Hepatocyte (in vitro differentiated cells): ENCODE results near the gene SMIM35. TPM values are rescaled to one million over a fixed set of nuclear protein-coding genes. Genes with fewer than 3 reads are reported as not detected.
A peak's percentile ranks its signal among the peaks of the same experiment; 100 is the strongest.

Experiments
- DNase-seq: peaks from one replicate; pipeline ENCODE4 v3.0.0-alpha.2; 2016; ENCODE audit warnings: low spot score
- H2AFZ ChIP-seq: fragments of 200-600 bp; sonication (generic); 2 replicates; pipeline ENCODE4 v1.6.0; 2016; ENCODE audit warnings: antibody characterized with exemption, mild to moderate bottlenecking
- H3K27ac ChIP-seq: fragments of 200-600 bp; sonication (generic); 2 replicates; pipeline ENCODE4 v1.5.1; 2016; ENCODE audit warnings: mild to moderate bottlenecking
- H3K27me3 ChIP-seq: fragments of 200-600 bp; sonication (generic); 2 replicates; pipeline ENCODE4 v1.6.1; 2016
- H3K36me3 ChIP-seq: fragments of 200-600 bp; sonication (generic); replicated peaks from 2 replicates; pipeline ENCODE4 v1.5.1; 2016; ENCODE audit warnings: low read depth; ENCODE audit not compliant: insufficient read depth
- H3K4me1 ChIP-seq: fragments of 200-600 bp; sonication (generic); 2 replicates; pipeline ENCODE4 v1.5.1; 2016; ENCODE audit warnings: mild to moderate bottlenecking, moderate library complexity; ENCODE audit not compliant: insufficient read depth
- H3K4me2 ChIP-seq: fragments of 200-600 bp; sonication (generic); 2 replicates; pipeline ENCODE4 v1.6.0; 2016
- H3K4me3 ChIP-seq: fragments of 200-600 bp; sonication (generic); 2 replicates; pipeline ENCODE4 v1.5.1; 2016; ENCODE audit warnings: mild to moderate bottlenecking
- H3K79me2 ChIP-seq: fragments of 200-600 bp; sonication (generic); 2 replicates; pipeline ENCODE4 v1.6.0; 2017; ENCODE audit warnings: mild to moderate bottlenecking
- H3K9me2 ChIP-seq: fragments of 200-600 bp; sonication (generic); replicated peaks from 2 replicates; pipeline ENCODE4 v1.6.0; 2017; ENCODE audit warnings: mild to moderate bottlenecking; ENCODE audit not compliant: insufficient read depth
- H3K9me3 ChIP-seq: fragments of 200-600 bp; sonication (generic); 2 replicates; pipeline ENCODE4 v1.5.1; 2016; ENCODE audit warnings: low read depth, mild to moderate bottlenecking
- H4K20me1 ChIP-seq: fragments of 200-600 bp; sonication (generic); 2 replicates; pipeline ENCODE4 v1.6.0; 2016; ENCODE audit warnings: mild to moderate bottlenecking; ENCODE audit not compliant: insufficient read depth, poor library complexity, severe bottlenecking
- EZH2 ChIP-seq: fragments of 200-600 bp; sonication (generic); IDR thresholded peaks from 2 replicates; pipeline ENCODE4 v1.6.1; 2016; ENCODE audit warnings: antibody characterized with exemption, mild to moderate bottlenecking, borderline replicate concordance
- EZH2phosphoT487 ChIP-seq: fragments of 200-600 bp; sonication (generic); IDR thresholded peaks from one replicate; pipeline ENCODE4 v1.6.1; 2018; ENCODE audit warnings: antibody characterized with exemption, mild to moderate bottlenecking, low read depth, moderate library complexity; ENCODE audit not compliant: unreplicated experiment, severe bottlenecking
- WGBS: methylation state at CpG from one replicate; pipeline ENCODE4 v1.1.6; 2016; ENCODE audit warnings: low lambda C conversion rate; ENCODE audit errors: missing lambda C conversion rate; 5-methylcytosine and 5-hydroxymethylcytosine counted together
- polyA plus RNA-seq: library from polyadenylated mRNA; unstranded; fragments of >200 nt; fragmentation: Nextera tagmentation; extraction: Ambion mirVana; gene quantifications from 2 replicates; pipeline ENCODE4 v1.2.1, GENCODE V29; 2016
- total RNA-seq: library from RNA; depleted of rRNA; stranded (reverse); fragments of >200 nt; gene quantifications from 2 replicates; pipeline ENCODE4 v1.2.3, GENCODE V29; 2014
- TF ChIP-seq, protein P1 (sequence below): fragments of 200-600 bp; sonication (generic); IDR thresholded peaks from 2 replicates; pipeline ENCODE4 v1.5.1; 2016; ENCODE audit warnings: antibody characterized with exemption, mild to moderate bottlenecking; ENCODE audit not compliant: poor library complexity

The SMIM35 gene
- total and polyA plus RNA-seq, 2 experiments from 2014 or later, result 0.03 TPM; not detected in 1

DNA sequence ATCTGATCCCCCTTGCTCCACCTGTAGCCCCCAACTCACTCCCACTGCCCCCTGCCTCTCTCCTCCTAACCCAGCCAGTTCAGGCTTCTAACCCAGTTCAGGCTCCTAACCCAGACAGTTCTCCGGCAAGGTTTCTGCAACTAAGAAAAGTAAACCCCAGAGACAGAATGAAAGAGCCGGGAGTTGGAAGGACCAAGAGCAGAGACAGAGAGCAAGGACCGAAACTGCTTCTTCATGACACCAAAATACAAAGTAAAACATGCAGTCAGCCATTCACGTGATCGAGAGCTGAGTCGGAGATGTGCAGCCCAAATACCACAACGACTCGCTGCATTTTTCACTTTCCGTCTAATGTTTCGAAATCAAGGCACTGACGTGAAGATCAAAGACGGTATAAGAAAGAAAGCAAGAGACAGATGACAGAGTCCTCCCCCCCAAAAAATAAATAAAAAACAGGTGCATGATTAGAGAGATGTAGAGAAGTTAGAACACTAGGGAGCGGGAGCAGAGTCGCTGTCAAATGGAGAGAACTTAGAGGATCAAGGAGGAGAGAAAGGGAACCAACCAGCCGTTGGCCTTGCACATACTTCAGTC lies 99.7 kb downstream of the SMIM35 start:
- TF ChIP-seq EZH2phosphoT487 (no peak), EZH2 (no peak)
- TF ChIP-seq, protein P1, sequence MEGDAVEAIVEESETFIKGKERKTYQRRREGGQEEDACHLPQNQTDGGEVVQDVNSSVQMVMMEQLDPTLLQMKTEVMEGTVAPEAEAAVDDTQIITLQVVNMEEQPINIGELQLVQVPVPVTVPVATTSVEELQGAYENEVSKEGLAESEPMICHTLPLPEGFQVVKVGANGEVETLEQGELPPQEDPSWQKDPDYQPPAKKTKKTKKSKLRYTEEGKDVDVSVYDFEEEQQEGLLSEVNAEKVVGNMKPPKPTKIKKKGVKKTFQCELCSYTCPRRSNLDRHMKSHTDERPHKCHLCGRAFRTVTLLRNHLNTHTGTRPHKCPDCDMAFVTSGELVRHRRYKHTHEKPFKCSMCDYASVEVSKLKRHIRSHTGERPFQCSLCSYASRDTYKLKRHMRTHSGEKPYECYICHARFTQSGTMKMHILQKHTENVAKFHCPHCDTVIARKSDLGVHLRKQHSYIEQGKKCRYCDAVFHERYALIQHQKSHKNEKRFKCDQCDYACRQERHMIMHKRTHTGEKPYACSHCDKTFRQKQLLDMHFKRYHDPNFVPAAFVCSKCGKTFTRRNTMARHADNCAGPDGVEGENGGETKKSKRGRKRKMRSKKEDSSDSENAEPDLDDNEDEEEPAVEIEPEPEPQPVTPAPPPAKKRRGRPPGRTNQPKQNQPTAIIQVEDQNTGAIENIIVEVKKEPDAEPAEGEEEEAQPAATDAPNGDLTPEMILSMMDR, result no peak
- H4K20me1 ChIP-seq, result no peaks in the 10 kb centered on the region
- no peak overlapping the region for H2AFZ ChIP-seq
- no peaks in the 10 kb centered on the region for H3K36me3 ChIP-seq
- H3K27me3 ChIP-seq, result peaks cover 35% of the 10 kb centered on the region
- H3K9me3 ChIP-seq, result no peaks in the 10 kb centered on the region
- H3K79me2 ChIP-seq, result no peaks in the 10 kb centered on the region
- H3K9me2 ChIP-seq, result no peaks in the 10 kb centered on the region
- WGBS, result 81% methylated on average over 15 of the region's 15 CpGs
- peak overlapping the region; percentile 93 for H3K4me2 ChIP-seq
- no peak overlapping the region for H3K4me3 ChIP-seq
- H3K27ac ChIP-seq, result no peak overlapping the region
- DNase-seq, result no peak
- no peaks in the 10 kb centered on the region for H3K4me1 ChIP-seq

DNA sequence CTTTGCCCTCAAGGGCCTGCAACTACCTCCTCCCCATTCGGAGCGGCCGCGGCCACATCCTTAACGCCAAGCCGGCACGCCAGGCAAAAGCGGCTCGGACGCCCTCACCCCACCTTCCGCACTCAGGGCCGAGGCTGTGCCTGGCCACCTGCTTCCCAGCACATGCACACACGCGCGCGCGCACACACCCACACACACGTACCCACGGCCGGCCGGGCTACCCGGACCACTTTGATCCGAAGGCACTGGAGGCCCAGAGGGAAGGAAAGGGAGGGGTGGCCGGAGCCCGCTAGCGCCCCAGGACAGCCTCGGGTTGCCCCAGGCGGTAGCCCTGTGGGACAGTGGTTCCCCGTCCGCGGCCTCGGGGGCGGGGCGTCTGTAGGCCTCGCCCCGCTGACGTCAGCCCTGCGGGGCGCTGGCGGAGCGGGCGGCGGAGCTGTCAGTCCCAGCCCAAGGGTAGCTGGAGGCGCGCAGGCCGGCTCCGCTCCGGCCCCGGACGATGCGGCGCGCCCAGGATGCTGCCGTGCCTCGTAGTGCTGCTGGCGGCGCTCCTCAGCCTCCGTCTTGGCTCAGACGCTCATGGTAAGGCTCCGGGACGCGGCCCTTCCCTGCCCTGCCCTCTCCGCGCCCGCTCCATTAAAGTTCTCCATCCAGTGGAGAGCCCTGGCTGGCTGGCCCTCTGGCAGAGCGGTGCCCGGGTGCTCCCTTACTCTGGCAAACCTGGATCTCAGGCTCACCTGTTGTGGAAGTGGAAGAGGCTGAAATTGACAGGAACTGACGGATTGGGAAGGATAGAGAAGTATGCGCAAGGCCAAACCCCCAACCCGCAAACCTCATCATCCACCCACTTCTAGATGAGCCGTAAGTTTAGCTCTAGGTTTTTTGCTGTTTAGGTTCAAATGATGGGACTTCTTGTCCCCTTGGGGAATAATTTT lies 100.5 kb downstream of the SMIM35 start, which contains the start of gene IL10RA:
TSS of gene IL10RA (plus strand) at position 442 of the 935 bp plus-strand sequence. CDS start at position 516, 74 bp downstream.
- no peak within 1 kb of the TSS for H3K27ac ChIP-seq
- 5% methylated on average over 56 of the region's 71 CpGs for WGBS
- peak within 1 kb of the TSS; percentile 37 for H3K4me3 ChIP-seq

DNA sequence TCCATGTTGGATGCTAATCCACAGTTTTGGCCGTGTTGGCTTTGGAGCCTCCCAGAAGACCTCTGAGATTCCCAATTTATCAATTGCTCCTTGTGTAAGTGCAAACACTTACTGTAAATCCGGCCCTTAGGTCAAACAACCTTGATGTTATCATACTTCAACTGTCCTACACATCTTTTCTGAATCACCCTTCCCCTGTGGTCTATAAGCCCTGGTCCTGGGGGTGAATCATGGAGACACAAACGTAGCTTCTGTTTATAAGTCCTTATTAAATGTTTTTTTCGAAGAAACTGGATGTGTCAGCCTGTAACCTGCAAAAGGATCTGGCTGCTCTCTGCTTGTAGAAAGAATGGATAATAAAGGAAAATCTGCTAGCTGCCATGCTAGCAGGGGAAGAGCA lies 102.3 kb downstream of the SMIM35 start:
- no peaks in the 10 kb centered on the region for H3K36me3 ChIP-seq
- H3K4me1 ChIP-seq, result no peaks in the 10 kb centered on the region
- H3K9me3 ChIP-seq, result no peaks in the 10 kb centered on the region
- H4K20me1 ChIP-seq, result no peaks in the 10 kb centered on the region
- no peaks in the 10 kb centered on the region for H3K79me2 ChIP-seq
- H3K4me3 ChIP-seq, result no peak overlapping the region
- TF ChIP-seq, protein P1, result no peak
- TF ChIP-seq EZH2phosphoT487, result no peak
- TF ChIP-seq EZH2, result no peak
- no peaks in the 10 kb centered on the region for H3K9me2 ChIP-seq
- H3K4me2 ChIP-seq, result no peak overlapping the region
- no peak overlapping the region for H2AFZ ChIP-seq
- 63% methylated on average over 4 of the region's 4 CpGs for WGBS
- no peak overlapping the region for H3K27ac ChIP-seq
- no peak for DNase-seq
- H3K27me3 ChIP-seq, result peaks cover 35% of the 10 kb centered on the region

More for the DNA sequence above, 100.5 kb downstream of the SMIM35 start, which contains the start of gene IL10RA:
- peak; percentile 91 for DNase-seq
- H3K27me3 ChIP-seq, result peaks cover 35% of the 10 kb centered on the region
- no peaks in the 10 kb centered on the region for H4K20me1 ChIP-seq
- H3K36me3 ChIP-seq, result no peaks in the 10 kb centered on the region
- TF ChIP-seq EZH2phosphoT487, result no peak
- TF ChIP-seq, protein P1, result no peak
- no peak for TF ChIP-seq EZH2
- no peaks in the 10 kb centered on the region for H3K4me1 ChIP-seq
- H3K79me2 ChIP-seq, result no peaks in the 10 kb centered on the region
- H3K4me2 ChIP-seq, result peak within 1 kb of the TSS; percentile 93
- H2AFZ ChIP-seq, result peak within 1 kb of the TSS; percentile 76
- no peaks in the 10 kb centered on the region for H3K9me2 ChIP-seq
- H3K9me3 ChIP-seq, result no peaks in the 10 kb centered on the region
